Peyer's patch (tissue), 4 donors: ENCODE results near the gene CTDSPL. TPM values are rescaled to one million over a fixed set of nuclear protein-coding genes. Genes with fewer than 3 reads are reported as not detected.

ENCODE experiments used
- DNase-seq, 3 donors: peaks; one replicate each; pipeline ENCODE4 v3.0.0-alpha.2; 2017 to 2019
- H3K27ac ChIP-seq, 4 donors: fragments of 200-600 bp; sonication (generic); one replicate each; pipeline ENCODE4 v1.5.1; 2016 to 2019
- H3K27me3 ChIP-seq, 2 donors: fragments of 200-600 bp; sonication (generic); one replicate each; pipeline ENCODE4 v1.5.1; 2019
- H3K36me3 ChIP-seq, 3 donors: fragments of 200-600 bp; sonication (generic); one replicate each; pipeline ENCODE4 v1.5.1; 2016 to 2019
- H3K4me1 ChIP-seq, 4 donors: fragments of 200-600 bp; sonication (generic); one replicate each; pipeline ENCODE4 v1.5.1; 2016 to 2019
- H3K4me3 ChIP-seq, 4 donors: fragments of 200-600 bp; sonication (generic); 1 replicate in 3 of 4; 2 replicates in 1 of 4; pipeline ENCODE4 v1.5.1; 2016 to 2019; ENCODE audit warnings: mild to moderate bottlenecking in 1 of 4
- H3K9me3 ChIP-seq, 4 donors: fragments of 200-600 bp; sonication (generic); one replicate each; pipeline ENCODE4 v1.5.1; 2016 to 2019; ENCODE audit warnings: mild to moderate bottlenecking in 1 of 4
- CTCF ChIP-seq, 6 experiments: fragments of 450-650 bp in 4 of 6; fragments of 200-600 bp in 2 of 6; sonication (generic) in 1 of 6; IDR thresholded peaks; one replicate each; pipeline ENCODE4 v1.5.1; 2017 to 2019; ENCODE audit warnings: antibody characterized with exemption in 6 of 6, mild to moderate bottlenecking in 3 of 6, moderate library complexity in 1 of 6
- POLR2A ChIP-seq, 2 donors: fragments of 450-650 bp; IDR thresholded peaks; one replicate each; pipeline ENCODE4 v1.5.1; 2017; ENCODE audit warnings: antibody characterized with exemption in 2 of 2, mild to moderate bottlenecking in 2 of 2, moderate library complexity in 2 of 2
- total RNA-seq, 4 donors: library from RNA; depleted of rRNA; stranded (reverse); fragments of >200 nt; gene quantifications; one replicate each; pipeline ENCODE4 v1.1.0, GENCODE V29; 2016

The CTDSPL gene
- total RNA-seq, 4 donors from 2014 or later = 36.3 to 42.3 (median 38.4) TPM

GRCh38 chr3:37964146-37964545, 102.5 kb downstream of the CTDSPL start:
- Histone ChIP-seq H3K4me1 (peaks cover 0 to 24% (median 0%) of the 10 kb centered on the region in 4 donors), H3K36me3 (no peaks in the 10 kb centered on the region), H3K9me3 (no peaks in the 10 kb centered on the region), H3K4me3 (peak overlapping the region in 1 of 4 donors; percentile 4), H3K27me3 (no peaks in the 10 kb centered on the region), H3K27ac (peak overlapping the region in 3 of 4 donors; percentile 9 to 65 (median 50))
- TF ChIP-seq CTCF (IDR thresholded peaks at IDR 0.05) (no peak), POLR2A (IDR thresholded peaks at IDR 0.05) (no peak)
- no peak for DNase-seq

- Histone ChIP-seq H3K27me3 (no peaks in the 10 kb centered on the region), H3K27ac (peak overlapping the region in 3 of 4 donors; percentile 9 to 65 (median 50)), H3K36me3 (no peaks in the 10 kb centered on the region), H3K9me3 (no peaks in the 10 kb centered on the region), H3K4me3 (peak overlapping the region in 1 of 4 donors; percentile 4), H3K4me1 (peaks cover 0 to 26% (median 0%) of the 10 kb centered on the region in 4 donors)
- DNase-seq = no peak
- TF ChIP-seq CTCF (IDR thresholded peaks at IDR 0.05) (no peak), POLR2A (IDR thresholded peaks at IDR 0.05) (no peak)
Measured at GRCh38 chr3:37964716-37965115, 103.0 kb downstream of the CTDSPL start.

GRCh38 chr3:37967260-37967881, 105.7 kb downstream of the CTDSPL start:
- TF ChIP-seq POLR2A (IDR thresholded peaks at IDR 0.05) = no peak
- TF ChIP-seq CTCF (IDR thresholded peaks at IDR 0.05) = peak in 4 of 6 experiments; percentile 71 to 89 (median 84)
- H3K36me3 ChIP-seq = no peaks in the 10 kb centered on the region

GRCh38 chr3:37968199-37968598, 106.5 kb downstream of the CTDSPL start:
- H3K36me3 ChIP-seq = no peaks in the 10 kb centered on the region

More at GRCh38 chr3:37967260-37967881, 105.7 kb downstream of the CTDSPL start:
- Histone ChIP-seq H3K4me1 (peaks cover 0 to 15% (median 0%) of the 10 kb centered on the region in 4 donors), H3K27ac (no peak overlapping the region), H3K9me3 (no peaks in the 10 kb centered on the region), H3K27me3 (no peaks in the 10 kb centered on the region), H3K4me3 (no peak overlapping the region)
- DNase-seq = peak; percentile 49 to 85 (median 79)

GRCh38 chr3:37968813-37969595, 107.3 kb downstream of the CTDSPL start:
- Histone ChIP-seq H3K27me3 (no peaks in the 10 kb centered on the region), H3K27ac (peak overlapping the region in 1 of 4 donors; percentile 37), H3K4me3 (no peak overlapping the region)

More at GRCh38 chr3:37968199-37968598, 106.5 kb downstream of the CTDSPL start:
- H3K27me3 ChIP-seq = no peaks in the 10 kb centered on the region
- no peak overlapping the region for H3K27ac ChIP-seq
- H3K9me3 ChIP-seq = no peaks in the 10 kb centered on the region
- no peak for TF ChIP-seq POLR2A (IDR thresholded peaks at IDR 0.05)
- TF ChIP-seq CTCF (IDR thresholded peaks at IDR 0.05) = no peak
- H3K4me3 ChIP-seq = no peak overlapping the region
- peaks cover 0 to 7% (median 0%) of the 10 kb centered on the region in 4 donors for H3K4me1 ChIP-seq
- DNase-seq = no peak

More at GRCh38 chr3:37968813-37969595, 107.3 kb downstream of the CTDSPL start:
- DNase-seq = no peak
- no peaks in the 10 kb centered on the region for H3K36me3 ChIP-seq
- H3K4me1 ChIP-seq = peaks cover 0 to 7% (median 0%) of the 10 kb centered on the region in 4 donors
- TF ChIP-seq POLR2A (IDR thresholded peaks at IDR 0.05) (no peak), CTCF (IDR thresholded peaks at IDR 0.05) (no peak)
- H3K9me3 ChIP-seq = no peaks in the 10 kb centered on the region
